ENCODE measurements around the gene PTPN9. TPM values are rescaled to one million over a fixed set of nuclear protein-coding genes. Genes with fewer than 3 reads are reported as not detected.

PTPN9 gene
- total RNA-seq, 1 donor from 2014 or later = 33.2 TPM

GRCh38 chr15:75428152-75428551 lies 151.0 kb downstream of the PTPN9 start:
- Mint-ChIP-seq H3K4me3 (ENCODE audit: unreplicated experiment) (no peak overlapping the region), H3K27ac (ENCODE audit: unreplicated experiment) (no peak overlapping the region), H3K27me3 (ENCODE audit: low read depth) (no peaks in the 10 kb centered on the region)

GRCh38 chr15:75425966-75426500 lies 153.1 kb downstream of the PTPN9 start:
- H3K9me3 Mint-ChIP-seq (ENCODE audit: low read depth) = no peaks in the 10 kb centered on the region

More at GRCh38 chr15:75428152-75428551, 151.0 kb downstream of the PTPN9 start:
- Mint-ChIP-seq H3K9me3 (ENCODE audit: low read depth) (no peaks in the 10 kb centered on the region), H3K4me1 (ENCODE audit: low read depth) (peaks cover 4% of the 10 kb centered on the region), H3K36me3 (ENCODE audit: low read depth) (peaks cover 11% of the 10 kb centered on the region)
- TF ChIP-seq CTCF (IDR thresholded peaks at IDR 0.05) = no peak
- no peak for DNase-seq (ENCODE audit: low spot score)

GRCh38 chr15:75422554-75422953 lies 156.6 kb downstream of the PTPN9 start:
- Mint-ChIP-seq H3K4me3 (ENCODE audit: unreplicated experiment) (no peak overlapping the region), H3K9me3 (ENCODE audit: low read depth) (no peaks in the 10 kb centered on the region), H3K36me3 (ENCODE audit: low read depth) (peaks cover 10% of the 10 kb centered on the region), H3K27ac (ENCODE audit: unreplicated experiment) (no peak overlapping the region), H3K4me1 (ENCODE audit: low read depth) (peaks cover 12% of the 10 kb centered on the region), H3K27me3 (ENCODE audit: low read depth) (no peaks in the 10 kb centered on the region)
- DNase-seq (ENCODE audit: low spot score) = no peak
- TF ChIP-seq CTCF (IDR thresholded peaks at IDR 0.05) = no peak

More at GRCh38 chr15:75425966-75426500, 153.1 kb downstream of the PTPN9 start:
- no peak overlapping the region for H3K27ac Mint-ChIP-seq (ENCODE audit: unreplicated experiment)
- no peak for TF ChIP-seq CTCF (IDR thresholded peaks at IDR 0.05)
- H3K4me3 Mint-ChIP-seq (ENCODE audit: unreplicated experiment) = no peak overlapping the region
- no peaks in the 10 kb centered on the region for H3K4me1 Mint-ChIP-seq (ENCODE audit: low read depth)
- peaks cover 17% of the 10 kb centered on the region for H3K36me3 Mint-ChIP-seq (ENCODE audit: low read depth)
- no peak for DNase-seq (ENCODE audit: low spot score)
- H3K27me3 Mint-ChIP-seq (ENCODE audit: low read depth) = no peaks in the 10 kb centered on the region

GRCh38 chr15:75420698-75421097 lies 158.4 kb downstream of the PTPN9 start:
- no peak for TF ChIP-seq CTCF (IDR thresholded peaks at IDR 0.05)
- H3K36me3 Mint-ChIP-seq (ENCODE audit: low read depth) = peaks cover 9% of the 10 kb centered on the region
- H3K4me1 Mint-ChIP-seq (ENCODE audit: low read depth) = peaks cover 12% of the 10 kb centered on the region
- peak overlapping the region; percentile 61 for H3K27ac Mint-ChIP-seq (ENCODE audit: unreplicated experiment)
- H3K27me3 Mint-ChIP-seq (ENCODE audit: low read depth) = no peaks in the 10 kb centered on the region
- H3K9me3 Mint-ChIP-seq (ENCODE audit: low read depth) = no peaks in the 10 kb centered on the region
- DNase-seq (ENCODE audit: low spot score) = no peak
- no peak overlapping the region for H3K4me3 Mint-ChIP-seq (ENCODE audit: unreplicated experiment)

GRCh38 chr15:75416584-75416983 lies 162.5 kb downstream of the PTPN9 start:
- no peaks in the 10 kb centered on the region for H3K27me3 Mint-ChIP-seq (ENCODE audit: low read depth)
- H3K36me3 Mint-ChIP-seq (ENCODE audit: low read depth) = peaks cover 17% of the 10 kb centered on the region
- H3K4me1 Mint-ChIP-seq (ENCODE audit: low read depth) = peaks cover 12% of the 10 kb centered on the region
- TF ChIP-seq CTCF (IDR thresholded peaks at IDR 0.05) = no peak
- no peak overlapping the region for H3K27ac Mint-ChIP-seq (ENCODE audit: unreplicated experiment)
- no peaks in the 10 kb centered on the region for H3K9me3 Mint-ChIP-seq (ENCODE audit: low read depth)
- no peak for DNase-seq (ENCODE audit: low spot score)
- H3K4me3 Mint-ChIP-seq (ENCODE audit: unreplicated experiment) = no peak overlapping the region

Other genes with a start within 250 kb of the PTPN9 start
- 69.8 to 85.9 TPM (median 77.6 TPM) in 3 replicates for gene COMMD4, start 243.3 kb downstream of the PTPN9 start, total RNA-seq
- gene NEIL1, start 232.3 kb downstream of the PTPN9 start, total RNA-seq = 20.6 to 25.1 TPM (median 22.0 TPM) in 3 replicates
- gene MAN2C1, start 210.7 kb downstream of the PTPN9 start, total RNA-seq = 105 to 158 TPM (median 109 TPM) in 3 replicates
- 39.3 to 50.9 TPM (median 44.9 TPM) in 3 replicates for gene SIN3A, start 127.6 kb downstream of the PTPN9 start, total RNA-seq
- 18.6 to 22.7 TPM (median 21.7 TPM) in 3 replicates for gene SNUPN, start 46.4 kb upstream of the PTPN9 start, total RNA-seq
- gene IMP3, start 60.9 kb upstream of the PTPN9 start, total RNA-seq = 28.7 to 30.0 TPM (median 29.0 TPM) in 3 replicates
- gene SNX33, start 68.6 kb upstream of the PTPN9 start, total RNA-seq = 21.6 to 31.2 TPM (median 30.2 TPM) in 3 replicates
- 302 to 607 TPM (median 595 TPM) in 3 replicates for gene CSPG4, start 133.5 kb upstream of the PTPN9 start, total RNA-seq